GM23338 (cell line): ENCODE data around the gene NFE2L1. TPM values are rescaled to one million over a fixed set of nuclear protein-coding genes. Genes with fewer than 3 reads are reported as not detected.

Experiments
- ATAC-seq: fragments of 200-7000 bp; cut with Tn5 transposase; 3 replicates; pipeline ENCODE4 v1.9.1; 2020
- DNase-seq: peaks from one replicate; pipeline ENCODE4 v3.0.0-alpha.2; 2015; ENCODE audit warnings: low spot score
- H2AFZ ChIP-seq: fragments of 200-600 bp; sonication (generic); 2 replicates; pipeline ENCODE4 v1.8.0; 2016; ENCODE audit warnings: antibody characterized with exemption, mild to moderate bottlenecking, moderate library complexity
- H3F3A ChIP-seq: fragments of 200-600 bp; sonication (generic); replicated peaks from 2 replicates; pipeline ENCODE4 v1.8.0; 2017; ENCODE audit warnings: antibody characterized with exemption, mixed run types, low read depth
- H3K27ac ChIP-seq: fragments of 200-600 bp; sonication (generic); 2 replicates; pipeline ENCODE4 v1.6.1; 2016; ENCODE audit warnings: low read depth
- H3K27me3 ChIP-seq: fragments of 200-600 bp; sonication (generic); 2 replicates; pipeline ENCODE4 v1.8.0; 2016; ENCODE audit warnings: mild to moderate bottlenecking, mixed run types, moderate library complexity; ENCODE audit not compliant: insufficient read depth
- H3K36me3 ChIP-seq: fragments of 200-600 bp; sonication (generic); 2 replicates; pipeline ENCODE4 v1.8.0; 2016; ENCODE audit warnings: mild to moderate bottlenecking; ENCODE audit not compliant: insufficient read depth
- H3K4me1 ChIP-seq: fragments of 200-600 bp; sonication (generic); 2 replicates; pipeline ENCODE4 v1.8.0; 2016; ENCODE audit warnings: mild to moderate bottlenecking, moderate library complexity; ENCODE audit not compliant: insufficient read depth
- H3K4me2 ChIP-seq: fragments of 200-600 bp; sonication (generic); 2 replicates; pipeline ENCODE4 v1.7.1; 2017; ENCODE audit warnings: mixed run types
- H3K4me3 ChIP-seq: fragments of 200-600 bp; sonication (generic); 2 replicates; pipeline ENCODE4 v1.6.1; 2016; ENCODE audit warnings: mixed run types
- H3K79me2 ChIP-seq: fragments of 200-600 bp; sonication (generic); replicated peaks from 2 replicates; pipeline ENCODE4 v1.8.0; 2017; ENCODE audit warnings: mild to moderate bottlenecking; ENCODE audit not compliant: insufficient read depth
- H3K9me2 ChIP-seq: fragments of 200-600 bp; sonication (generic); 2 replicates; pipeline ENCODE4 v1.8.0; 2017; ENCODE audit not compliant: insufficient read depth
- H4K20me1 ChIP-seq: fragments of 200-600 bp; sonication (generic); replicated peaks from 2 replicates; pipeline ENCODE4 v1.8.0; 2017; ENCODE audit warnings: mild to moderate bottlenecking; ENCODE audit not compliant: insufficient read depth
- H3K27ac Mint-ChIP-seq: 2 replicates; pipeline ENCODE4 v1.8.0; 2020; ENCODE audit warnings: inconsistent platforms, mild to moderate bottlenecking, moderate library complexity, mixed read lengths
- H3K27me3 Mint-ChIP-seq: 3 replicates; pipeline ENCODE4 v1.8.0; 2022; ENCODE audit warnings: low read depth, mild to moderate bottlenecking, moderate library complexity, mixed read lengths, inconsistent platforms; ENCODE audit not compliant: insufficient read depth, poor library complexity
- H3K36me3 Mint-ChIP-seq: 3 replicates; pipeline ENCODE4 v1.8.0; 2021; ENCODE audit warnings: low read depth, mild to moderate bottlenecking, inconsistent platforms, moderate library complexity, mixed read lengths
- H3K4me1 Mint-ChIP-seq: 3 replicates; pipeline ENCODE4 v1.8.0; 2020; ENCODE audit warnings: mild to moderate bottlenecking, inconsistent platforms, mixed read lengths
- H3K4me3 Mint-ChIP-seq: 3 replicates; pipeline ENCODE4 v1.8.0; 2021; ENCODE audit warnings: moderate library complexity, mild to moderate bottlenecking, inconsistent platforms, mixed read lengths
- H3K9me3 Mint-ChIP-seq: 3 replicates; pipeline ENCODE4 v1.8.0; 2020; ENCODE audit warnings: moderate library complexity, mild to moderate bottlenecking, inconsistent platforms, mixed read lengths
- CREB1 ChIP-seq: fragments of 250-450 bp; sonication (Bioruptor Pico); IDR thresholded peaks from 2 replicates; pipeline ENCODE4 v1.5.0; 2020; ENCODE audit warnings: low read depth, mild to moderate bottlenecking, moderate library complexity
- CTCF ChIP-seq, 2 experiments: fragments of 200-600 bp in 1 of 2; sonication (generic) in 1 of 2; conservative IDR thresholded peaks; 2 replicates each; pipeline versions ENCODE4 v1.5.1 to v1.6.1; 2016 to 2017; ENCODE audit warnings: antibody characterized with exemption in 2 of 2, low read depth in 2 of 2, mild to moderate bottlenecking in 2 of 2, moderate library complexity in 1 of 2
- ETS1 ChIP-seq: IDR thresholded peaks from 2 replicates; pipeline ENCODE4 v1.6.1; 2016; ENCODE audit warnings: antibody characterized with exemption
- EZH2 ChIP-seq: fragments of 200-600 bp; sonication (generic); IDR thresholded peaks from one replicate; pipeline ENCODE4 v1.8.0; 2017; ENCODE audit warnings: antibody characterized with exemption, mild to moderate bottlenecking, low read depth; ENCODE audit not compliant: unreplicated experiment
- EZH2phosphoT487 ChIP-seq: fragments of 200-600 bp; sonication (generic); IDR thresholded peaks from one replicate; pipeline ENCODE4 v1.8.1; 2018; ENCODE audit warnings: antibody characterized with exemption; ENCODE audit not compliant: unreplicated experiment
- JUNB ChIP-seq: IDR thresholded peaks from one replicate; pipeline ENCODE4 v1.6.1; 2016; ENCODE audit warnings: antibody characterized with exemption; ENCODE audit not compliant: unreplicated experiment
- NANOG ChIP-seq: IDR thresholded peaks from 2 replicates; pipeline ENCODE4 v1.6.1; 2016; ENCODE audit warnings: antibody characterized with exemption, borderline replicate concordance
- POLR2AphosphoS5 ChIP-seq: IDR thresholded peaks from 2 replicates; pipeline ENCODE4 v1.6.1; 2016; ENCODE audit warnings: antibody characterized with exemption, low read depth
- REST ChIP-seq: IDR thresholded peaks from one replicate; pipeline ENCODE4 v1.6.1; 2018; ENCODE audit warnings: antibody characterized with exemption; ENCODE audit not compliant: unreplicated experiment
- STAT1 ChIP-seq: IDR thresholded peaks from one replicate; pipeline ENCODE4 v1.6.1; 2016; ENCODE audit warnings: antibody characterized with exemption; ENCODE audit not compliant: unreplicated experiment
- ZNF114 ChIP-seq: fragments of 250-450 bp; sonication (Bioruptor Pico); IDR thresholded peaks from 2 replicates; pipeline ENCODE4 v1.5.0; 2020; ENCODE audit warnings: mild to moderate bottlenecking, moderate library complexity
- ZNF331 ChIP-seq: fragments of 250-450 bp; sonication (Bioruptor Pico); IDR thresholded peaks from 2 replicates; pipeline ENCODE4 v1.5.0; 2020; ENCODE audit warnings: low read depth, mild to moderate bottlenecking, moderate library complexity
- ZNF462 ChIP-seq: fragments of 250-450 bp; sonication (Bioruptor Pico); IDR thresholded peaks from 2 replicates; pipeline ENCODE4 v1.5.0; 2020; ENCODE audit warnings: mild to moderate bottlenecking, moderate library complexity
- polyA plus RNA-seq: library from polyadenylated mRNA; unstranded; fragments of >200 nt; fragmentation: Nextera tagmentation; extraction: Ambion mirVana; gene quantifications from 2 replicates; pipeline ENCODE4 v1.2.1, GENCODE V29; 2016
- total RNA-seq: library from RNA; depleted of rRNA; stranded (reverse); fragments of >200 nt; shearing (Covaris generic); gene quantifications from 2 replicates; pipeline ENCODE4 v1.2.3, GENCODE V29; 2014

The NFE2L1 gene
- total and polyA plus RNA-seq, 2 experiments from 2014 or later = 39.9 to 138 TPM

- Histone ChIP-seq H3K4me2 (no peak overlapping the region), H3K4me1 (no peaks in the 10 kb centered on the region), H3K79me2 (peaks cover 94% of the 10 kb centered on the region), H3K27me3 (no peaks in the 10 kb centered on the region), H3K4me3 (no peak overlapping the region), H4K20me1 (peaks cover 53% of the 10 kb centered on the region), H3K27ac (no peak overlapping the region), H2AFZ (no peak overlapping the region), H3F3A (no peaks in the 10 kb centered on the region; the same call in none of the 2 replicates), H3K9me2 (no peaks in the 10 kb centered on the region), H3K36me3 (no peaks in the 10 kb centered on the region)
- peaks cover 7% of the 10 kb centered on the region; the same call in 2 of the 3 replicates for H3K36me3 Mint-ChIP-seq
- ATAC-seq = no peak
- no peak overlapping the region for H3K27ac Mint-ChIP-seq
- H3K9me3 Mint-ChIP-seq = no peaks in the 10 kb centered on the region
- H3K4me3 Mint-ChIP-seq = no peak overlapping the region
- TF ChIP-seq EZH2 = no peak
- TF ChIP-seq NANOG = no peak
- TF ChIP-seq JUNB = no peak
- TF ChIP-seq ETS1 = no peak
- TF ChIP-seq ZNF331 = no peak
- no peak for TF ChIP-seq CREB1
- TF ChIP-seq EZH2phosphoT487 = no peak
- TF ChIP-seq ZNF462 (CRISPR knock-in tag) = no peak
- TF ChIP-seq ZNF114 (CRISPR knock-in tag) = no peak
- no peak for TF ChIP-seq POLR2AphosphoS5
- TF ChIP-seq REST = no peak
- TF ChIP-seq CTCF (conservative IDR thresholded peaks at IDR 0.05; ENCODE audit: low read depth in 2 of 2) = no peak
- no peak for TF ChIP-seq STAT1
- H3K4me1 Mint-ChIP-seq = no peaks in the 10 kb centered on the region; the same call in 2 of the 3 replicates
- no peak for DNase-seq
- H3K27me3 Mint-ChIP-seq = peaks cover 2% of the 10 kb centered on the region
Measured at GRCh38 chr17:48084932-48085331, 36.8 kb downstream of the NFE2L1 start.
